Naive thymus-derived CD4-positive, alpha-beta T cell (primary cell): Measurements from ENCODE around the gene VAMP8. TPM values are rescaled to one million over a fixed set of nuclear protein-coding genes. Genes with fewer than 3 reads are reported as not detected.

Experiments used
- ATAC-seq: fragments of 150-1000 bp; cut with Tn5 transposase; 2 replicates; pipeline ENCODE4 v1.10.0; 2021; ENCODE audit warnings: mild to moderate bottlenecking, moderate library complexity
- CTCF ChIA-PET: fragments of 350-600 bp; sonication (Branson Sonifier 250); formaldehyde crosslinking; loops from one replicate; lab custom pipeline; 2021; ENCODE audit warnings: antibody characterized with exemption; lab: Charles Lee
- POLR2A ChIA-PET: fragments of 350-600 bp; sonication (Branson Sonifier 250); formaldehyde crosslinking; loops from one replicate; lab custom pipeline; 2021; ENCODE audit warnings: antibody characterized with exemption, inconsistent platforms; lab: Charles Lee
- DNase-seq, 9 donors: peaks; one replicate each; pipeline versions ENCODE4 v3.0.0 to v3.0.0-alpha.2; 2020 to 2022; ENCODE audit warnings: mixed read lengths in 1 of 9
- H3K27ac ChIP-seq: one replicate; pipeline ENCODE4 v1.7.0; 2013; ENCODE audit warnings: mild to moderate bottlenecking, low read depth, low read length, moderate library complexity
- H3K27me3 ChIP-seq, 2 donors: one replicate each; pipeline ENCODE4 v1.7.0; 2013; ENCODE audit warnings: low read length in 2 of 2, mild to moderate bottlenecking in 2 of 2, moderate library complexity in 2 of 2; ENCODE audit not compliant: control insufficient read depth in 2 of 2, insufficient read depth in 2 of 2
- H3K36me3 ChIP-seq, 3 experiments: 1 replicate in 2 of 3; 2 replicates in 1 of 3; pipeline ENCODE4 v1.7.0; 2013; ENCODE audit warnings: low read length in 3 of 3, mild to moderate bottlenecking in 3 of 3, moderate library complexity in 1 of 3; ENCODE audit not compliant: insufficient read depth in 3 of 3, control insufficient read depth in 2 of 3
- H3K4me1 ChIP-seq, 2 donors: one replicate each; pipeline ENCODE4 v1.7.0; 2013; ENCODE audit warnings: low read length in 2 of 2, mild to moderate bottlenecking in 2 of 2, moderate library complexity in 1 of 2; ENCODE audit not compliant: control insufficient read depth in 2 of 2, insufficient read depth in 2 of 2
- H3K4me3 ChIP-seq: 2 replicates; pipeline ENCODE4 v1.7.0; 2013; ENCODE audit warnings: mild to moderate bottlenecking, low read length
- H3K9me3 ChIP-seq, 3 experiments: 1 replicate in 2 of 3; 2 replicates in 1 of 3; pipeline ENCODE4 v1.7.0; 2013; ENCODE audit warnings: low read length in 3 of 3; ENCODE audit not compliant: control insufficient read depth in 2 of 3
- H3K27ac Mint-ChIP-seq, 9 donors: one replicate each; pipeline ENCODE4 v1.8.0; 2020 to 2022; ENCODE audit warnings: mixed read lengths in 9 of 9, mild to moderate bottlenecking in 8 of 9, moderate library complexity in 5 of 9, inconsistent platforms in 2 of 9
- H3K27me3 Mint-ChIP-seq, 5 donors: one replicate each; pipeline ENCODE4 v1.8.0; 2021 to 2022; ENCODE audit warnings: mixed read lengths in 5 of 5, mild to moderate bottlenecking in 1 of 5
- H3K36me3 Mint-ChIP-seq, 5 donors: one replicate each; pipeline ENCODE4 v1.8.0; 2020 to 2022; ENCODE audit warnings: mixed read lengths in 5 of 5, mild to moderate bottlenecking in 3 of 5, inconsistent platforms in 1 of 5
- H3K4me1 Mint-ChIP-seq, 7 donors: one replicate each; pipeline ENCODE4 v1.8.0; 2020 to 2022; ENCODE audit warnings: mixed read lengths in 7 of 7, mild to moderate bottlenecking in 3 of 7, inconsistent platforms in 1 of 7
- H3K4me3 Mint-ChIP-seq, 10 donors: one replicate each; pipeline ENCODE4 v1.8.0; 2020 to 2022; ENCODE audit warnings: mild to moderate bottlenecking in 10 of 10, mixed read lengths in 10 of 10, moderate library complexity in 6 of 10, inconsistent platforms in 2 of 10
- H3K9me3 Mint-ChIP-seq, 11 donors: one replicate each; pipeline ENCODE4 v1.8.0; 2020 to 2022; ENCODE audit warnings: mixed read lengths in 11 of 11, mild to moderate bottlenecking in 4 of 11, inconsistent platforms in 1 of 11, moderate library complexity in 1 of 11
- intact Hi-C, 2 donors: fragments of 100-400 bp; cut with micrococcal nuclease; formaldehyde crosslinking; loops; one replicate each; pipeline ENCODE4 v1.15.1; 2023
- polyA plus RNA-seq, 2 donors: library from polyadenylated mRNA; unstranded; fragments of 300-500 nt; fragmentation: Illumina TruSeq; gene quantifications; one replicate each; pipeline ENCODE4 v1.2.3, GENCODE V29; 2021
- total RNA-seq, 6 experiments: library from RNA in 5 of 6; stranded (reverse) in 5 of 6; gene quantifications; 1 replicate in 5 of 6; 2 replicates in 1 of 6; pipeline ENCODE4 v1.2.3 and lab custom pipeline; 2021 to 2026

Gene VAMP8
- total and polyA plus RNA-seq, 7 experiments from 2014 or later: 55.1 to 347 (median 120) TPM

DNA sequence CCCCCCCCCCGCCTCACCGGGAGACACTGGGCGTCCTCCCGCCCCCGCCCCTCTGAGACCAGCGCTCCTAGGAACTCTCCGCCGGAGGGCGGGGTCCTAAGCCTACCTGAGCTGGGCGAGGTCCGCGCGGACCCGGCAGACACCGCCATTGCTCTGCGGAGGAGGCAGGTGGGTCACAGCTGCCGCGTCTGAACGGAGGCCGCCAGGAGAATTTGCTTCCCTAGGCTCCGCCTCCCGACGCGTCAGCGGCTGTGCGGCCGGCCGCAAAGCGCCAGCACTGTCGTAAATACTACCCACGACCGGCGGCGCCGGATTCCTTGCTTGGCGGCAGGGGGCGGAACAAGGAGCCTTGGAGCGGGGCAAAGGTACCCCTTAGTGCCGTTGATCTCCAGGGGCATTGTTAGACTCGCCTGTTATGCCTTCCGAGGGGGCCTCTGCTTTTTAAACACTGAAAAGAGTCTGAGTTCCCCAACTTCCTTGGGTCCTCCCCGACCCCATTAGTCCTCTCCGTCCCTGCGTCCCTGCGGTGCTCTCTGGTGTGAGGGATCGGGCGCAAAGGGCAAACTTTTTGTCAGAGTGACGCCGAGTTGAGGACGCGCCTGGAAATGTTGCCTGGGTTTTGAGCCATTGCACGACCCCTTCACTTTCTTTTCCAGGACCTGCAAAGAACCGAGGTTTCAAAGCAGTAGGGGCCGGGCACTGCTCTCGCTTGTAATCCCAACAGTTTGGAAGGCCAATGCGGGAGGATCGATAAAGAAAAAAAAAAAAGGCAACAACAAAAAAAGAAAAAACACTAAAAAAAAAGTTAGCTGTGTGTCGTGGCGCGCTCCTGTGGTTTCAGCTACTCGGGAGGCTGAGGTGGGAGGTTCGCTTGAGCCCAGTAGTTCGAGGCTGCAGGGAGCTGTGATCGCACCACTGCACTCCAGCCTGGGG lies 15.8 kb upstream of the VAMP8 start, which contains the start of gene GGCX:
GGCX (minus strand) TSS at position 214 of the 933 bp plus-strand sequence; CDS start at position 149, 65 bp downstream.
- no peaks in the 10 kb centered on the region for H3K27me3 ChIP-seq
- CTCF ChIA-PET: interaction anchor here (0.5 to 1.9 kb wide), 4 partner anchors 9 to 30 kb away, joined by 3 to 8 read pairs (median 3); partner anchors contain the start of gene MAT2A
- H3K36me3 ChIP-seq: peaks cover 0 to 7% (median 0%) of the 10 kb centered on the region in 3 experiments
- DNase-seq (peak; percentile 77 to 92 (median 88)), ATAC-seq (peak; percentile 98)
- POLR2A ChIA-PET: interaction anchor here (0.6 to 5.9 kb wide), 24 partner anchors 10 to 724 kb away, joined by 3 to 38 read pairs (median 4); partner anchors contain the start of genes C2orf68, KCMF1, MAT2A and RNF181
- H3K27ac ChIP-seq: peak within 1 kb of the TSS; percentile 95
- no peaks in the 10 kb centered on the region for H3K9me3 ChIP-seq
- H3K4me3 Mint-ChIP-seq: peak within 1 kb of the TSS; percentile 81 to 99 (median 97)
- peaks cover 0 to 4% (median 0%) of the 10 kb centered on the region in 5 donors for H3K36me3 Mint-ChIP-seq
- intact Hi-C loops: loop anchor here (1.0 to 2.0 kb wide), 12 partner anchors 9 to 207 kb away; partner anchors contain the start of genes ELMOD3 (in 2 of the 2), MAT2A (in 2 of the 2), RETSAT (in 2 of the 2) and RNF181 (in 2 of the 2)
- H3K4me3 ChIP-seq: peak within 1 kb of the TSS; percentile 98
- H3K4me1 ChIP-seq: peaks cover 6 to 8% of the 10 kb centered on the region in 2 donors
- H3K27ac Mint-ChIP-seq: peak within 1 kb of the TSS; percentile 86 to 99 (median 95)
- peaks cover 0 to under 1% (median 0%) of the 10 kb centered on the region in 5 donors for H3K27me3 Mint-ChIP-seq
- no peaks in the 10 kb centered on the region for H3K9me3 Mint-ChIP-seq
- peaks cover 17 to 48% (median 32%) of the 10 kb centered on the region in 7 donors for H3K4me1 Mint-ChIP-seq

DNA sequence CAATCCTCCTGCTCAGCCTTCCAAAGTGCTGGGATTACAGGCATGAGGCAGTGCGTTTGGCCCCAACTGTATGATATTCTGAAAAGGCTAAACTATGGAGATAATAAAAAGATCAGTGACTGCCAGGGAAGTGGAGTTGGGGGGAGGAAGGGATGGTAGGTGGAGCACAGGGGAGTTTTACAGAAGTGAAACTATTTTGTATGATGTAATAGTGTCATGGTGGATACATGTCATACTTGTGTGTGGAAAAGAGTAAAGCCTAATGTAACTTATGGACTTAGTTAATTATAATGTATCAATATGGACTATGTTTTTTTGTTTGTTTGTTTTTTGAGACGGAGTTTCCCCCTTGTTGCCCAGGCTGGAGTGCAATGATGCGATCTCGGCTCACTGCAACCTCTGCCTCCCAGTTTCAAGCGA lies 13.2 kb upstream of the VAMP8 start:
- Histone ChIP-seq H3K36me3 (no peaks in the 10 kb centered on the region), H3K4me3 (no peak overlapping the region), H3K27ac (no peak overlapping the region), H3K4me1 (peaks cover 6 to 8% of the 10 kb centered on the region in 2 donors), H3K27me3 (no peaks in the 10 kb centered on the region), H3K9me3 (no peaks in the 10 kb centered on the region)
- Mint-ChIP-seq H3K36me3 (no peaks in the 10 kb centered on the region), H3K4me3 (peak overlapping the region in 6 of 10 donors; percentile 10 to 70 (median 38)), H3K27ac (peak overlapping the region in 2 of 9 donors; percentile 14 to 76), H3K9me3 (no peaks in the 10 kb centered on the region), H3K4me1 (peaks cover 17 to 36% (median 25%) of the 10 kb centered on the region in 7 donors), H3K27me3 (peaks cover 0 to 6% (median 0%) of the 10 kb centered on the region in 5 donors)
- ATAC-seq: no peak
- intact Hi-C loops: no loop called here
- ChIA-PET CTCF (no interaction called here), POLR2A (interaction anchor here (0.7 kb wide), 1 partner anchor 13 kb away, joined by 3 read pairs; the partner anchor contains the start of gene VAMP8)
- no peak for DNase-seq

DNA sequence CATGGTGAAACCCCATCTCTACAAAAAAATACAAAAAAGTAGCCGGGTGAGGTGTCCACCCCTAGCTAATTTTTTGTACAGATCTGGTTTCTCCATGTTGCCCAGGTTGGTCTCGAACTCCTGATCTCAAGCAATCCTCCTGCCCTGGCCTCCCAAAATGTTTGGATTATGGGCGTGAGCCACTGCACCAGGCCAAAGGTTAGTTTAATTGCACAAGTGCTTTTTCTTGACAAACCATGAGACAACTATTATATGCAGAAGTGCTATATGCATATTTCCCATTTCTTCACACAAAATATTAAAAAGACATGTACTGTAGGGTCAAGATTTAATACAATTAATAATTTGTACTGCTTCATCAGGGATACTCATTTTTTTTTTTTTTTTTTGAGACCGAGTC lies 11.1 kb upstream of the VAMP8 start:
- intact Hi-C loops: no loop called here
- H3K27me3 ChIP-seq: no peaks in the 10 kb centered on the region
- Mint-ChIP-seq H3K27ac (no peak overlapping the region), H3K4me3 (no peak overlapping the region), H3K9me3 (no peaks in the 10 kb centered on the region), H3K27me3 (peaks cover 0 to 20% (median 0%) of the 10 kb centered on the region in 5 donors), H3K4me1 (peaks cover 0 to 15% (median 5%) of the 10 kb centered on the region in 7 donors), H3K36me3 (no peaks in the 10 kb centered on the region)
- H3K9me3 ChIP-seq: no peaks in the 10 kb centered on the region
- ATAC-seq: no peak
- H3K4me1 ChIP-seq: no peaks in the 10 kb centered on the region
- no peak overlapping the region for H3K27ac ChIP-seq
- H3K4me3 ChIP-seq: no peak overlapping the region
- ChIA-PET CTCF (no interaction called here), POLR2A (interaction anchor here (1.3 kb wide), 1 partner anchor 27 kb away, joined by 3 read pairs; the partner anchor contains the start of gene MAT2A)
- no peak for DNase-seq
- no peaks in the 10 kb centered on the region for H3K36me3 ChIP-seq

DNA sequence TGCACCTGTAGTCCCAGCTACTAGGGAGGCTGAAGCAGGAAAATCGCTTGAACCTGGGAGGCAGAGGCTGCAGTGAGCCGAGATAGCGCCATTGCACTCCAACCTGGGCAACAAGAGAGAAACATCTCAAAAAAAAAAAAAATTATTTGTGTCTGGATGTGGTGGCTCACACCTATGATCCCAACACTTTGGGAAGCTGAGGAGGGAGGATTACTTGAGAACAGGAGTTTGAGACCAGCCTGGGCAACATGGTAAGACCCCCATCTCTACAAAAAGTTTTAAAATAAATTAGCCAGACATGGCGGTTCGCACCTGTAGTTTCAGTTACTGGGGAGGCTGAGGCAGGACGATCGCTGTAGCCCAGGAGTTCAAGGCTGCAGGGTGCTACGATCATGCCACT lies 1.6 kb upstream of the VAMP8 start:
- H3K36me3 ChIP-seq: no peaks in the 10 kb centered on the region
- H3K4me1 Mint-ChIP-seq: peaks cover 25 to 34% (median 30%) of the 10 kb centered on the region in 7 donors
- H3K27ac Mint-ChIP-seq: peak overlapping the region in 1 of 9 donors; percentile 99
- ChIA-PET CTCF (no interaction called here), POLR2A (interaction anchor here (0.7 kb wide), 1 partner anchor 14 kb away, joined by 4 read pairs; no protein-coding TSS in a partner anchor)
- H3K9me3 ChIP-seq: no peaks in the 10 kb centered on the region
- DNase-seq (no peak), ATAC-seq (no peak)
- H3K4me3 Mint-ChIP-seq: peak overlapping the region in 1 of 10 donors; percentile 19
- intact Hi-C loops: loop anchor here in 1 of 2 donors (5.0 kb wide), 1 partner anchor 37 kb away; the partner anchor contains the start of gene C2orf68
- H3K36me3 Mint-ChIP-seq: peaks cover 0 to 3% (median 0%) of the 10 kb centered on the region in 5 donors
- no peaks in the 10 kb centered on the region for H3K27me3 ChIP-seq
- H3K4me3 ChIP-seq: no peak overlapping the region
- H3K9me3 Mint-ChIP-seq: no peaks in the 10 kb centered on the region
- H3K27me3 Mint-ChIP-seq: peaks cover 0 to 15% (median 0%) of the 10 kb centered on the region in 5 donors
- H3K4me1 ChIP-seq: peaks cover 12 to 28% of the 10 kb centered on the region in 2 donors
- H3K27ac ChIP-seq: no peak overlapping the region

DNA sequence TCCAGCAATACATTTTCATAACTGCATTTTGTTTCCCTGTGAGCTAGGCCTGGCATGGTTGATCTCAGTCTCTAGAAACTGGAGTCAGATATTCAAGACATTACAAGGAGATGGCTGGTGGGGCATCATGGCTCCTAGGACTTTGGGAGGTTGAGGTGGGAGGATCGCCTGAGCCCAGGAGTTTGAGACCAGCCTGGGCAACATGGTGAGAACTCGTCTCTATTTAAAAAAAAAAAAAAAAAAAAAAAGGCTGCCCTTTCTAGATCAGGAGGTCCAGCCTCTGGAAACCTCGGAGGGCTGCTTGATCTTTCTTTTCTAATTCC lies 362 bp upstream of the VAMP8 start:
- Mint-ChIP-seq H3K9me3 (peaks cover 0 to 2% (median 0%) of the 10 kb centered on the region in 11 donors), H3K4me1 (peaks cover 25 to 42% (median 37%) of the 10 kb centered on the region in 7 donors), H3K27me3 (peaks cover 0 to 6% (median 0%) of the 10 kb centered on the region in 5 donors), H3K36me3 (peaks cover 0 to 11% (median 7%) of the 10 kb centered on the region in 5 donors), H3K27ac (peak overlapping the region; percentile 74 to 99 (median 94)), H3K4me3 (peak overlapping the region; percentile 89 to 96 (median 92))
- intact Hi-C loops: loop anchor here (1.0 to 5.0 kb wide), 4 partner anchors 8 to 35 kb away; partner anchors contain the start of genes GGCX (in 2 of the 2), C2orf68 (in 1 of the 2) and TMEM150A (in 1 of the 2)
- ChIA-PET CTCF (no interaction called here), POLR2A (interaction anchor here (0.6 to 5.7 kb wide), 9 partner anchors 13 to 194 kb away, joined by 3 to 50 read pairs (median 7); partner anchors contain the start of genes MAT2A, RNF181 and SH2D6)
- no peaks in the 10 kb centered on the region for H3K27me3 ChIP-seq
- peak overlapping the region; percentile 86 for H3K27ac ChIP-seq
- H3K4me3 ChIP-seq: peak overlapping the region; percentile 78
- H3K4me1 ChIP-seq: peaks cover 12 to 28% of the 10 kb centered on the region in 2 donors
- ATAC-seq: no peak
- DNase-seq: no peak
- no peaks in the 10 kb centered on the region for H3K9me3 ChIP-seq
- H3K36me3 ChIP-seq: peaks cover 0 to 7% (median 0%) of the 10 kb centered on the region in 3 experiments
